ENCODE data around the gene CYP26C1. TPM values are rescaled to one million over a fixed set of nuclear protein-coding genes. Genes with fewer than 3 reads are reported as not detected.

CYP26C1 gene
- total and polyA plus RNA-seq, 2 of the 13 experiments (the other 11 are each of a cell fraction or from before 2014, with no cell fraction given), result 0.02 TPM; not detected in 1

DNA sequence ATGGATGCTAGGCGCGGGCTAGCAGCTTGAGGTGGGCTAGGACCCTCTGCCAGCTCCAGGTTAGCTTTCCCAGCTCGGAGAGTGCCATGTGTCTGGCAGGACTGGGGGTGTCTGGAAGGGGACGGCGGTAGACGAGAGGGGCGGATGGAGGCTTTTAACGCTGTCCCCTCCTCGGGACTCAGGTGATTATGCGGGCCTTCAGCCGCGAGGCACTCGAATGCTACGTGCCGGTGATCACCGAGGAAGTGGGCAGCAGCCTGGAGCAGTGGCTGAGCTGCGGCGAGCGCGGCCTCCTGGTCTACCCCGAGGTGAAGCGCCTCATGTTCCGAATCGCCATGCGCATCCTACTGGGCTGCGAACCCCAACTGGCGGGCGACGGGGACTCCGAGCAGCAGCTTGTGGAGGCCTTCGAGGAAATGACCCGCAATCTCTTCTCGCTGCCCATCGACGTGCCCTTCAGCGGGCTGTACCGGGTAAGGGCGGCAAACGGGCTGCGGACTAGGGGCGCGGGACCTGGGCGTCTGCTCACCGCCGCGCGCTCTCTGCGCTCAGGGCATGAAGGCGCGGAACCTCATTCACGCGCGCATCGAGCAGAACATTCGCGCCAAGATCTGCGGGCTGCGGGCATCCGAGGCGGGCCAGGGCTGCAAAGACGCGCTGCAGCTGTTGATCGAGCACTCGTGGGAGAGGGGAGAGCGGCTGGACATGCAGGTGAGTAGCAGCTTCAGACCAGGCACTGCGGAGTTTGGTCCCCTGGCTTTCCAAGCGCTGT is 14.2 kb downstream of the CYP26C1 start:
- 69% methylated on average over 36 of the region's 67 CpGs for WGBS (ENCODE audit: low lambda C conversion rate)
- H3K4me1 ChIP-seq (ENCODE audit: insufficient read depth, low read length), result peaks cover 38% of the 10 kb centered on the region
- FAIRE-seq (no peak), ATAC-seq (no peak), DNase-seq (ENCODE audit: low spot score) (no peak)
- intact Hi-C loops (cut with micrococcal nuclease; ENCODE audit: unreplicated experiment) (loop anchor here (2.0 to 10.0 kb wide), 3 partner anchors 68 to 283 kb away; no protein-coding TSS in a partner anchor), in situ Hi-C loops (cut with HindIII; ENCODE audit: extremely low pct_ligation_motif_present, low pct_unique_long_range_greater_than_20kb) (loop anchor here (10.0 kb wide), 1 partner anchor 220 kb away; no protein-coding TSS in a partner anchor)
- POLR2A ChIA-PET, result no interaction called here
- no peaks in the 10 kb centered on the region for H3K36me3 ChIP-seq (replicated peaks in 1 of 2; ENCODE audit: control insufficient read depth in 1 of 2, insufficient read depth in 2 of 2, low read length in 2 of 2)
- no peaks in the 10 kb centered on the region for H4K20me1 ChIP-seq (ENCODE audit: insufficient read depth, low read length)
- peaks cover 11 to 56% of the 10 kb centered on the region in 2 experiments; a peak in 4 of 5 replicates for H3K27me3 ChIP-seq (ENCODE audit: control insufficient read depth in 1 of 2, insufficient read depth in 2 of 2, low read length in 2 of 2)
- TF ChIP-seq SUZ12 (IDR thresholded peaks at IDR 0.05; ENCODE audit: low read depth, low read length) (no peak), ZNF790 (CRISPR knock-in tag; IDR thresholded peaks at IDR 0.05; ENCODE audit: borderline replicate concordance) (0 out of 2 replicates have a peak, but pooled peaks have one; percentile 10), AHR (CRISPR knock-in tag; IDR thresholded peaks at IDR 0.05) (no peak), ZBTB38 (CRISPR knock-in tag; IDR thresholded peaks at IDR 0.05) (0 out of 2 replicates have a peak, but pooled peaks have one; percentile 33), ZNF274 (CRISPR knock-in tag; IDR thresholded peaks at IDR 0.05) (0 out of 2 replicates have a peak, but pooled peaks have one; percentile 26)
- H3K9me3 ChIP-seq (ENCODE audit: low read length), result no peaks in the 10 kb centered on the region
- CTCF ChIA-PET (ENCODE audit: low intra/inter-chr PET ratio, low total read pairs), result no interaction called here
- no peak overlapping the region for H3K27ac ChIP-seq (ENCODE audit: extremely low read length, insufficient read depth, low read length)
- no TSS peak for BruUV-seq (replicated peaks)
- H3K9ac ChIP-seq (ENCODE audit: insufficient read depth, low read depth, low read length), result no peak overlapping the region
- peak overlapping the region in 2 of 3 experiments; percentile 15 to 77; a peak in 2 of 6 replicates for H3K4me3 ChIP-seq (replicated peaks in 1 of 3; ENCODE audit: insufficient read depth in 1 of 3, low read depth in 2 of 3, low read length in 3 of 3)
- H2AFZ ChIP-seq (ENCODE audit: low read length), result no peak overlapping the region
- peak overlapping the region; percentile 89 for H3K4me2 ChIP-seq (ENCODE audit: low read depth, low read length)
- H3K79me2 ChIP-seq (ENCODE audit: insufficient read depth, low read length), result no peaks in the 10 kb centered on the region

DNA sequence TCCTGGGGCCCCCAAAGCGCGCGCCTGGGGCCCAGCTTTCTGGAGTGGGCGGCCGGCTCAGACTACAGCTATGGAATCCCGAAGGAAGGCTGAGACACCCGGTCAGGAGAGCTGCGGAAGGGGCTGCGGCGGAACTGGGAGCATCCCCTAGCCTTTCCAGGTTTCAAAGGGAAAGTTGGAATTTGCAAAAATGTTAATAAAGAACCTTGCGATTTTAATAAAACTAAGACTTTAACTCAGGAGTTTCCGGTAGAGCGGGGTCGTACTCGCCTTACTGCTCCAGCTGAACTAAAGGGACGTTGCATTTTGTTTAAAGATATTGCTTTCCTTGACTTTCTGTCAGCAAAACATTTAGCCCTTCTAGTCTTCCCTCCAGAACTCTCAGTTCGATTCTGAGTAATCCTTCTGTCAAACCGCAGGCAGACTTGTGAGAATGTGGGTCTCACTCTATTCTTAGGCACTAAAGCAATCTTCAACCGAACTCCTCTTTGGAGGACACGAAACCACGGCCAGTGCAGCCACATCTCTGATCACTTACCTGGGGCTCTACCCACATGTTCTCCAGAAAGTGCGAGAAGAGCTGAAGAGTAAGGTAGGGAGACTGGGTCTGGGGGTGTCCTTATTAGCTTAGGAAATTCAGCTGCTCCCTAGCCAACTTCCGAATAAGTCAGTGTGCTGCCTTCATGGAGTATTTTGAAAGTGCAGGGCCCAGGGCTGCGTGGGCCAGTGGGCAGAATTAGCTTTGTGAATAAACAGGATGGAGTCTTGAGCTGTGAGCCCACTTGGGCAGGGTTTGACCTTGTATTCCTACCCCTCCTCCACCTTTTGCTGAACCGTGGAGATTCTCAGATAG is 15.0 kb downstream of the CYP26C1 start:
- POLR2A ChIA-PET, result no interaction called here
- no peak overlapping the region for H3K9ac ChIP-seq (ENCODE audit: insufficient read depth, low read depth, low read length)
- TF ChIP-seq HNF4G (IDR thresholded peaks at IDR 0.05; ENCODE audit: borderline replicate concordance, low read depth, low read length) (no peak), HNF4G (CRISPR knock-in tag; IDR thresholded peaks at IDR 0.05; ENCODE audit: borderline replicate concordance, low read depth) (no peak)
- TF ChIP-seq, protein P1, sequence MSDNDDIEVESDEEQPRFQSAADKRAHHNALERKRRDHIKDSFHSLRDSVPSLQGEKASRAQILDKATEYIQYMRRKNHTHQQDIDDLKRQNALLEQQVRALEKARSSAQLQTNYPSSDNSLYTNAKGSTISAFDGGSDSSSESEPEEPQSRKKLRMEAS (IDR thresholded peaks at IDR 0.05), result no peak
- TF ChIP-seq, protein P2, sequence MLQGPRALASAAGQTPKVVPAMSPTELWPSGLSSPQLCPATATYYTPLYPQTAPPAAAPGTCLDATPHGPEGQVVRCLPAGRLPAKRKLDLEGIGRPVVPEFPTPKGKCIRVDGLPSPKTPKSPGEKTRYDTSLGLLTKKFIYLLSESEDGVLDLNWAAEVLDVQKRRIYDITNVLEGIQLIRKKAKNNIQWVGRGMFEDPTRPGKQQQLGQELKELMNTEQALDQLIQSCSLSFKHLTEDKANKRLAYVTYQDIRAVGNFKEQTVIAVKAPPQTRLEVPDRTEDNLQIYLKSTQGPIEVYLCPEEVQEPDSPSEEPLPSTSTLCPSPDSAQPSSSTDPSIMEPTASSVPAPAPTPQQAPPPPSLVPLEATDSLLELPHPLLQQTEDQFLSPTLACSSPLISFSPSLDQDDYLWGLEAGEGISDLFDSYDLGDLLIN (CRISPR knock-in tag; IDR thresholded peaks at IDR 0.05; ENCODE audit: borderline replicate concordance), result no peak
- TF ChIP-seq, protein P3, sequence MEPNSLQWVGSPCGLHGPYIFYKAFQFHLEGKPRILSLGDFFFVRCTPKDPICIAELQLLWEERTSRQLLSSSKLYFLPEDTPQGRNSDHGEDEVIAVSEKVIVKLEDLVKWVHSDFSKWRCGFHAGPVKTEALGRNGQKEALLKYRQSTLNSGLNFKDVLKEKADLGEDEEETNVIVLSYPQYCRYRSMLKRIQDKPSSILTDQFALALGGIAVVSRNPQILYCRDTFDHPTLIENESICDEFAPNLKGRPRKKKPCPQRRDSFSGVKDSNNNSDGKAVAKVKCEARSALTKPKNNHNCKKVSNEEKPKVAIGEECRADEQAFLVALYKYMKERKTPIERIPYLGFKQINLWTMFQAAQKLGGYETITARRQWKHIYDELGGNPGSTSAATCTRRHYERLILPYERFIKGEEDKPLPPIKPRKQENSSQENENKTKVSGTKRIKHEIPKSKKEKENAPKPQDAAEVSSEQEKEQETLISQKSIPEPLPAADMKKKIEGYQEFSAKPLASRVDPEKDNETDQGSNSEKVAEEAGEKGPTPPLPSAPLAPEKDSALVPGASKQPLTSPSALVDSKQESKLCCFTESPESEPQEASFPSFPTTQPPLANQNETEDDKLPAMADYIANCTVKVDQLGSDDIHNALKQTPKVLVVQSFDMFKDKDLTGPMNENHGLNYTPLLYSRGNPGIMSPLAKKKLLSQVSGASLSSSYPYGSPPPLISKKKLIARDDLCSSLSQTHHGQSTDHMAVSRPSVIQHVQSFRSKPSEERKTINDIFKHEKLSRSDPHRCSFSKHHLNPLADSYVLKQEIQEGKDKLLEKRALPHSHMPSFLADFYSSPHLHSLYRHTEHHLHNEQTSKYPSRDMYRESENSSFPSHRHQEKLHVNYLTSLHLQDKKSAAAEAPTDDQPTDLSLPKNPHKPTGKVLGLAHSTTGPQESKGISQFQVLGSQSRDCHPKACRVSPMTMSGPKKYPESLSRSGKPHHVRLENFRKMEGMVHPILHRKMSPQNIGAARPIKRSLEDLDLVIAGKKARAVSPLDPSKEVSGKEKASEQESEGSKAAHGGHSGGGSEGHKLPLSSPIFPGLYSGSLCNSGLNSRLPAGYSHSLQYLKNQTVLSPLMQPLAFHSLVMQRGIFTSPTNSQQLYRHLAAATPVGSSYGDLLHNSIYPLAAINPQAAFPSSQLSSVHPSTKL (CRISPR knock-in tag; IDR thresholded peaks at IDR 0.05), result no peak

More for the DNA sequence above, 15.0 kb downstream of the CYP26C1 start:
- CTCF ChIA-PET (ENCODE audit: low intra/inter-chr PET ratio, low total read pairs), result no interaction called here
- H4K20me1 ChIP-seq (ENCODE audit: insufficient read depth, low read length), result no peaks in the 10 kb centered on the region
- DNase-seq (ENCODE audit: low spot score) (no peak), ATAC-seq (no peak), FAIRE-seq (no peak)
- in situ Hi-C loops (cut with HindIII; ENCODE audit: extremely low pct_ligation_motif_present, low pct_unique_long_range_greater_than_20kb), result loop anchor here (10.0 kb wide), 1 partner anchor 219 kb away; no protein-coding TSS in a partner anchor
- peaks cover 9 to 50% of the 10 kb centered on the region in 2 experiments; a peak in 4 of 5 replicates for H3K27me3 ChIP-seq (ENCODE audit: control insufficient read depth in 1 of 2, insufficient read depth in 2 of 2, low read length in 2 of 2)
- intact Hi-C loops (cut with micrococcal nuclease; ENCODE audit: unreplicated experiment), result loop anchor here (2.0 to 10.0 kb wide), 2 partner anchors 69 to 191 kb away; no protein-coding TSS in a partner anchor
- peaks cover 40% of the 10 kb centered on the region for H3K4me1 ChIP-seq (ENCODE audit: insufficient read depth, low read length)
- no peak overlapping the region for H3K27ac ChIP-seq (ENCODE audit: extremely low read length, insufficient read depth, low read length)
- H3K36me3 ChIP-seq (replicated peaks in 1 of 2; ENCODE audit: control insufficient read depth in 1 of 2, insufficient read depth in 2 of 2, low read length in 2 of 2), result no peaks in the 10 kb centered on the region
- no peak overlapping the region for H3K4me3 ChIP-seq (replicated peaks in 1 of 3; ENCODE audit: insufficient read depth in 1 of 3, low read depth in 2 of 3, low read length in 3 of 3)
- H3K9me3 ChIP-seq (ENCODE audit: low read length), result no peaks in the 10 kb centered on the region
- no peaks in the 10 kb centered on the region for H3K79me2 ChIP-seq (ENCODE audit: insufficient read depth, low read length)
- 63% methylated on average over 25 of the region's 25 CpGs for WGBS (ENCODE audit: low lambda C conversion rate)
- BruUV-seq (replicated peaks), result no TSS peak
- no peak overlapping the region for H2AFZ ChIP-seq (ENCODE audit: low read length)
- H3K4me2 ChIP-seq (ENCODE audit: low read depth, low read length), result no peak overlapping the region
